ENCODE measurements around the gene MBNL2. TPM values are rescaled to one million over a fixed set of nuclear protein-coding genes. Genes with fewer than 3 reads are reported as not detected.

Gene MBNL2
- total RNA-seq, 1 donor from 2014 or later = 12.4 TPM

DNA sequence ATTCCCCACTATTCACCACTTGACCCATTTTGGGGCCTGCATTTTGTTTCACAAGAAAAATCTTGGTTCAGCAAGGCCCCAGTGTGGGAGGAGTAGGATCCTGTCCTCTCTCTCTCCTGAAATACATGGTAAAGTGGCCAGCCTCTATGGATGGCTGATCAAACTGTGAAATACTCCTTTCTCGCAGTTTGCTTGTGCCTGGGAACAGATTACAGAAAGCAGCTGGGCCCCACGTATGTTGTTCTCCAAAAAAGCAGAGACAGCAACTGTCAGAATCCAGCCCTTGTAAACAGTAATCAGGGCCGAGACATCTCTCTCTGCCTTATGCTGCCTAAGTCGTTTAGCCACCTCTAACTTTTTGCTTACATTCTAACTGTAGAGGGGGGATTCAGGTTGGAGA is 150.8 kb downstream of the MBNL2 start:
- peak overlapping the region; percentile 17 for H3K27ac Mint-ChIP-seq (ENCODE audit: unreplicated experiment)
- no peaks in the 10 kb centered on the region for H3K9me3 Mint-ChIP-seq (ENCODE audit: unreplicated experiment)
- no peaks in the 10 kb centered on the region for H3K36me3 Mint-ChIP-seq (ENCODE audit: unreplicated experiment)
- H3K4me1 Mint-ChIP-seq (ENCODE audit: low read depth, unreplicated experiment) = peaks cover 12% of the 10 kb centered on the region
- no peak overlapping the region for H3K4me3 Mint-ChIP-seq (ENCODE audit: unreplicated experiment)
- no peak for DNase-seq
- TF ChIP-seq, protein P1, sequence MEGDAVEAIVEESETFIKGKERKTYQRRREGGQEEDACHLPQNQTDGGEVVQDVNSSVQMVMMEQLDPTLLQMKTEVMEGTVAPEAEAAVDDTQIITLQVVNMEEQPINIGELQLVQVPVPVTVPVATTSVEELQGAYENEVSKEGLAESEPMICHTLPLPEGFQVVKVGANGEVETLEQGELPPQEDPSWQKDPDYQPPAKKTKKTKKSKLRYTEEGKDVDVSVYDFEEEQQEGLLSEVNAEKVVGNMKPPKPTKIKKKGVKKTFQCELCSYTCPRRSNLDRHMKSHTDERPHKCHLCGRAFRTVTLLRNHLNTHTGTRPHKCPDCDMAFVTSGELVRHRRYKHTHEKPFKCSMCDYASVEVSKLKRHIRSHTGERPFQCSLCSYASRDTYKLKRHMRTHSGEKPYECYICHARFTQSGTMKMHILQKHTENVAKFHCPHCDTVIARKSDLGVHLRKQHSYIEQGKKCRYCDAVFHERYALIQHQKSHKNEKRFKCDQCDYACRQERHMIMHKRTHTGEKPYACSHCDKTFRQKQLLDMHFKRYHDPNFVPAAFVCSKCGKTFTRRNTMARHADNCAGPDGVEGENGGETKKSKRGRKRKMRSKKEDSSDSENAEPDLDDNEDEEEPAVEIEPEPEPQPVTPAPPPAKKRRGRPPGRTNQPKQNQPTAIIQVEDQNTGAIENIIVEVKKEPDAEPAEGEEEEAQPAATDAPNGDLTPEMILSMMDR (IDR thresholded peaks at IDR 0.05; ENCODE audit: partially characterized antibody, unreplicated experiment) = no peak
- no peaks in the 10 kb centered on the region for H3K27me3 Mint-ChIP-seq (ENCODE audit: unreplicated experiment)

DNA sequence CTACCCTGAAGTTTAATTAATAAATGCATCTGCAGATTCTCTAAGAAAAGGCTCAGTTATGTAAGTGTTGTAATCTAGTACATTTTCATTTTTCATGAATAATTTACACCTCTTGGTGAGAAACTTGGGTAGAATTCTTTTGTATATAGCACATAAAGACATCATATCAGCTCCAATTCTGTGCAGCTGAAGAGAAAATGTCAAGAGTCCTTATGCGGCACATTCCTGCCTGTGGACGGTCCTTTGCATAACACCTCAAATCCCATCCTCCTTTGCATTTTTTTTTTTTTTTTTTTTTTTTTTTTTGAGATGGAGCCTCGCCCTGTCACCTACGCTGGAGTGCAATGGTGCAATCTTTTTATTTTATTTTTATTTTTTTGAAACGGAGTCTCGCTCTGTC is 151.7 kb downstream of the MBNL2 start:
- Mint-ChIP-seq H3K9me3 (ENCODE audit: unreplicated experiment) (no peaks in the 10 kb centered on the region), H3K4me3 (ENCODE audit: unreplicated experiment) (no peak overlapping the region), H3K36me3 (ENCODE audit: unreplicated experiment) (no peaks in the 10 kb centered on the region), H3K27me3 (ENCODE audit: unreplicated experiment) (no peaks in the 10 kb centered on the region), H3K27ac (ENCODE audit: unreplicated experiment) (no peak overlapping the region), H3K4me1 (ENCODE audit: low read depth, unreplicated experiment) (peaks cover 12% of the 10 kb centered on the region)
- TF ChIP-seq, protein P1 (IDR thresholded peaks at IDR 0.05; ENCODE audit: partially characterized antibody, unreplicated experiment) = no peak
- no peak for DNase-seq

DNA sequence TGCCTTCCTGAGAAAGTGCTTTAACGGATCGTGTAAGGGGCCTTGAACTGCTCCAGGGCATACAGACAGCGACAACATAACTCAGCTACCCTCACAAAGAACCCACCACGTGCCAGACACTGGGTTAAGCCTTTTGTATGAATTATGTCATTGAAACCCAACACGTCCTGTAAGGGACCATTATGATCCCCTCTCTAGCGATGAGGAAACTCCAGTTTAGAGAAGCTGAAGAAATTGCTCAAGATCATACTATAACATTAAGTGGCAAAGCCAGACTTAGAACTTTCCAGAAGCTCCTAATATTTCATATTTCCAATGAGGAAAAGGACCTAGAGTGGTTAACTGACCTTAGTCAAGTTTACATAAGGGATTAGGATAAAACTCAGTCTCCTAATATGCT is 154.8 kb downstream of the MBNL2 start:
- H3K4me3 Mint-ChIP-seq (ENCODE audit: unreplicated experiment) = no peak overlapping the region
- no peaks in the 10 kb centered on the region for H3K9me3 Mint-ChIP-seq (ENCODE audit: unreplicated experiment)
- peaks cover 5% of the 10 kb centered on the region for H3K4me1 Mint-ChIP-seq (ENCODE audit: low read depth, unreplicated experiment)
- H3K27ac Mint-ChIP-seq (ENCODE audit: unreplicated experiment) = no peak overlapping the region
- TF ChIP-seq, protein P1 (IDR thresholded peaks at IDR 0.05; ENCODE audit: partially characterized antibody, unreplicated experiment) = no peak
- H3K36me3 Mint-ChIP-seq (ENCODE audit: unreplicated experiment) = no peaks in the 10 kb centered on the region
- H3K27me3 Mint-ChIP-seq (ENCODE audit: unreplicated experiment) = peaks cover 2% of the 10 kb centered on the region
- no peak for DNase-seq

DNA sequence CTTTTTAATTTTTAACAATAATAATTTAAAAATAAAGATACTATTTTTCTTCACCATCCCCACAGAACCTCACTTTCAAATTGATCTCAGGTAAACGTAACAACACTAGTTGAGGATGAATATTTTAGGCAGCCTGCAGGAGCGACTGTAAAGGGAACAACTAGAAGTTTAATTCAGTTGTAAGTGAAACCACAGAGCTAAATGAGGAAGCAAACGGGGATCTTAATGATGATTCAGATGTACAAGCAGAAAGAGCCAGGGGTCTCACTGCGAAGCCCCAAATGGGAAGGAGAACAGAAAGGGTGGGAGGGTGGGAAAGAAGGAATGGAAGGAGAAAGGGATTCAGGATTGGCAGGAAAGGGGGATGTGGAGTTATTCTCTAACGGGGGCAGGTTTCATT is 157.3 kb downstream of the MBNL2 start:
- H3K36me3 Mint-ChIP-seq (ENCODE audit: unreplicated experiment) = no peaks in the 10 kb centered on the region
- H3K27me3 Mint-ChIP-seq (ENCODE audit: unreplicated experiment) = peaks cover 2% of the 10 kb centered on the region
- no peak overlapping the region for H3K4me3 Mint-ChIP-seq (ENCODE audit: unreplicated experiment)
- H3K4me1 Mint-ChIP-seq (ENCODE audit: low read depth, unreplicated experiment) = peaks cover 4% of the 10 kb centered on the region
- DNase-seq = no peak
- H3K9me3 Mint-ChIP-seq (ENCODE audit: unreplicated experiment) = no peaks in the 10 kb centered on the region
- TF ChIP-seq, protein P1 (IDR thresholded peaks at IDR 0.05; ENCODE audit: partially characterized antibody, unreplicated experiment) = no peak
- H3K27ac Mint-ChIP-seq (ENCODE audit: unreplicated experiment) = no peak overlapping the region

DNA sequence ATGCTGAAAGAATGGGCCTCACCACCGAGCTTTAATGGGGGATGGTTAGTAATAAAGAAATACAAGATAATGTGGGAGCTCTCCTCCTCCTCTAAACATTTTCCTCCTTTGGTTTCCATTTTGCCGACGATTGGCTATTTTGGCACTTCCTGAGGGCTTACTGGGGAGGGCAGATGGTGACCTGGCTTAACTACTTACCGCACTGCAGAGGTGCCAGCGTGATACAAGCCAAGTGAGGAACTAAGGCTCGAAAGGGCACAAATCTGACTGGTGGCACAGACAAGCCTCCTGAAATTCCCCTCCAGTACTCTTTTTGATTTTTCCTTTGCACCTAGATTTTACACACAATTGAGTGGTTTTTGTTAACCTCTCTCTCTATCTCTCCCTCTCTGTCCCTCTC is 158.6 kb downstream of the MBNL2 start:
- Mint-ChIP-seq H3K27ac (ENCODE audit: unreplicated experiment) (no peak overlapping the region), H3K4me1 (ENCODE audit: low read depth, unreplicated experiment) (peaks cover 4% of the 10 kb centered on the region), H3K4me3 (ENCODE audit: unreplicated experiment) (no peak overlapping the region), H3K9me3 (ENCODE audit: unreplicated experiment) (no peaks in the 10 kb centered on the region), H3K27me3 (ENCODE audit: unreplicated experiment) (peaks cover 2% of the 10 kb centered on the region), H3K36me3 (ENCODE audit: unreplicated experiment) (no peaks in the 10 kb centered on the region)
- DNase-seq = no peak
- TF ChIP-seq, protein P1 (IDR thresholded peaks at IDR 0.05; ENCODE audit: partially characterized antibody, unreplicated experiment) = no peak
